ENCODE results near the gene ITPR2.

Gene ITPR2

DNA sequence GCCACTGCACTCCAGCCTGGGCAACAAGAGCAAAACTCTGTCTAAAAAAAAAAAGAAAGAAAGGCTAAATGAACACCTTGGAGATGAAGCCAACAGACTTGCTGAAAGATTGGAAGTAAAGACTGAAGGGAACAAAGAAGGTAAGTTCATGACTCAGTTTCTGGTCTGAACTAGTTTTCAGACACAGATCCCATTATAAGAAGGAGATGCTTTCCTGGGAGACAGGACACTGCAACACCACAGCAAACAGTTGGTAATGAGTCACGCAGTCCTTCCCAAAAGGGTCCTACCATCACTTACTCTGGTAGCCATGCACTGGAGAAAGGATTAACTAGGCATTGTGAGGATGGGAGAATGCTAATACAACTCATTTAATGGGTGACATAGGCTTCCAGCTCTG is 540.4 kb downstream of the ITPR2 start:
- no peak for DNase-seq (ENCODE audit: low read depth)

DNA sequence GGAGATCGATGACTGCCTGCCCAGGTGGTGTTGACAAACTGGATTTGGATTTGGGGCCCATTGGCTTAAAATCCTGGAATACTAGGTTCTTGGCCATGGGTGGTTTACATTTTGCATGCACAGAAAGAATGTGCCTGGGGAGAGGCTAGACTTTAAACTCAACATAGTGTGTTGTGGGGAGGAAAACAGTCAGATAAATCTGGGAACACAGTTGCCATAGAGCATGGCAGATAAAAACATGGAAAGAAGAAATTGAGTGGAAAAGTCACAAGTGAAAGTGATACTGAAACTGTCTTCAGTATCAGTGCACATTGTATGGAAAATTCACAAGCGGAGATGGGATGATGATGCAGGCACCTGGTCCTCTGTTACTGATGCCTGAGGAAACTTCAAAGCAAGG is 542.4 kb downstream of the ITPR2 start:
- no peak for DNase-seq (ENCODE audit: low read depth)

DNA sequence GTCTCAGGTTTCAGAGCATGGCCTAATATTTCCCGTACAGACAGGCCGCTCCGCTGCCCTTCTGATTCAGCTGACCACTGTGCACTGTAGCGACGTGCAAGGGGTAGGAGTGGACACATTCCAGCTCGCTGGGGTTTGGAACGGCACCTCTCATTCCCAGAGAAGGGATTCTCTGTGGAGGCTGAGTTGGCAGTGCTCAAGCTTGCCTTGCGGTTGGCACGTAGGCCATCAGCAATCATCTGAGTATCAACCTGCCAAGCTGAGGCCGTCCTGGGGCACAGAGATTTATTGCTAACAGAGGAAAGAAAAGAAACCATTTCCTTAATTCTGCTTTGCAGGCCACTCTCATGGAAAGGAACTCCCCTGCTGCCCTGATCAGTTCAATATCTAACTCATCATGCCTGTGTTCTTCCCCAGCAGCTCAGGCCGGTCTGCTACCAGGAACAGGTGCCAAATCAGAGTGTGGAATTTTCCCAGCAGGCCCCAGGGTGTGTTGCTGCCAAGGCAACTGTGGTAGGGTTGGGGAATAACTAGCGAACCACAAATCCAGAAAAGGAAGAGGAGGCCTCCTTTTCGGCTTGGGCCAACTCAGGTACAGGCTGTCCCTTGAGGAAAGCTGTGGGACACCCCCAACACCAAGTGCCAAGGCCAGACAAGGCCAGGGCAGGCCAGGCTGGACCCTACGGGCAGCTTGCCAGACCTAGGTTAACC is 545.2 kb downstream of the ITPR2 start:
- DNase-seq (ENCODE audit: low read depth) = no peak
